NB4 (cell line): ENCODE measurements around the gene TOX3.

Experiments used
- DNase-seq: peaks from one replicate; pipeline ENCODE4 v3.0.0; 2010; ENCODE audit warnings: low read depth
- H3K4me3 ChIP-seq: one replicate; pipeline ENCODE4 v1.5.1; 2011; ENCODE audit warnings: mild to moderate bottlenecking, low read depth, low read length, moderate library complexity
- MAX ChIP-seq: IDR thresholded peaks from 2 replicates; pipeline ENCODE4 v1.6.1; 2011; ENCODE audit warnings: low read depth, low read length
- MYC ChIP-seq: IDR thresholded peaks from 2 replicates; pipeline ENCODE4 v1.6.1; 2011; ENCODE audit warnings: low read depth, low read length
- POLR2A ChIP-seq: IDR thresholded peaks from 2 replicates; pipeline ENCODE4 v1.6.1; 2011; ENCODE audit warnings: mild to moderate bottlenecking; ENCODE audit not compliant: insufficient read length; ENCODE audit errors: extremely low read depth
- TF ChIP-seq, protein P1 (sequence below): IDR thresholded peaks from one replicate; pipeline ENCODE4 v1.5.1; 2012; ENCODE audit warnings: low read depth, low read length

Gene TOX3

DNA sequence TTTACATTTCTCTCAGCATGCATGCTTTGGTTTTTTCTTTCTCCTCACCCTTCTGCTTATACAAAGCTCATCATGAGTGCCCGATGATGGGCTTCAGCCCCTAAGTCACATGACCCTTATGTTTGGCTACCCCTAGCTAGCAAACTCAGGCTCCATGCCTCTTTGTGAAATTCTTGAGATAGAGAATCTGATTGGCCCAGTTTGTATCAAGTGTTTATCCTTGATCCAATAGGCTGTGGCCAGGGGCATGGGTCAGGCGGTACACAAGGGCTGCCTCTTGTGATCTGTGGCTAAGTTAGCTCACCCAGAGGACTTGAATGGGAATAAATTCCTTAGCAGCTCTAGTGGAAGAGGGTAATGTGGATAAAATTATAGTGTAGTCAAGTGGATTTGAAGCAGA lies 11.5 kb upstream of the TOX3 start:
- DNase-seq = no peak
- TF ChIP-seq POLR2A (no peak), MAX (no peak)
- H3K4me3 ChIP-seq = no peak overlapping the region

GRCh38 chr16:52557236-52557635 lies 10.3 kb upstream of the TOX3 start:
- no peak overlapping the region for H3K4me3 ChIP-seq
- no peak for DNase-seq
- TF ChIP-seq POLR2A (no peak), MAX (no peak), MYC (no peak)
- TF ChIP-seq, protein P1, sequence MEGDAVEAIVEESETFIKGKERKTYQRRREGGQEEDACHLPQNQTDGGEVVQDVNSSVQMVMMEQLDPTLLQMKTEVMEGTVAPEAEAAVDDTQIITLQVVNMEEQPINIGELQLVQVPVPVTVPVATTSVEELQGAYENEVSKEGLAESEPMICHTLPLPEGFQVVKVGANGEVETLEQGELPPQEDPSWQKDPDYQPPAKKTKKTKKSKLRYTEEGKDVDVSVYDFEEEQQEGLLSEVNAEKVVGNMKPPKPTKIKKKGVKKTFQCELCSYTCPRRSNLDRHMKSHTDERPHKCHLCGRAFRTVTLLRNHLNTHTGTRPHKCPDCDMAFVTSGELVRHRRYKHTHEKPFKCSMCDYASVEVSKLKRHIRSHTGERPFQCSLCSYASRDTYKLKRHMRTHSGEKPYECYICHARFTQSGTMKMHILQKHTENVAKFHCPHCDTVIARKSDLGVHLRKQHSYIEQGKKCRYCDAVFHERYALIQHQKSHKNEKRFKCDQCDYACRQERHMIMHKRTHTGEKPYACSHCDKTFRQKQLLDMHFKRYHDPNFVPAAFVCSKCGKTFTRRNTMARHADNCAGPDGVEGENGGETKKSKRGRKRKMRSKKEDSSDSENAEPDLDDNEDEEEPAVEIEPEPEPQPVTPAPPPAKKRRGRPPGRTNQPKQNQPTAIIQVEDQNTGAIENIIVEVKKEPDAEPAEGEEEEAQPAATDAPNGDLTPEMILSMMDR = no peak

- TF ChIP-seq, protein P1 = no peak
- no peak for TF ChIP-seq POLR2A
- TF ChIP-seq MYC = no peak
- TF ChIP-seq MAX = no peak
- H3K4me3 ChIP-seq = no peak overlapping the region
- no peak for DNase-seq
These were observed 9.1 kb upstream of the TOX3 start for GRCh38 chr16:52556083-52556482.

- H3K4me3 ChIP-seq = no peak overlapping the region
- no peak for TF ChIP-seq MAX
- no peak for TF ChIP-seq POLR2A
- TF ChIP-seq MYC = no peak
- TF ChIP-seq, protein P1 = no peak
- no peak for DNase-seq
These were observed 8.6 kb upstream of the TOX3 start for GRCh38 chr16:52555572-52555971.

DNA sequence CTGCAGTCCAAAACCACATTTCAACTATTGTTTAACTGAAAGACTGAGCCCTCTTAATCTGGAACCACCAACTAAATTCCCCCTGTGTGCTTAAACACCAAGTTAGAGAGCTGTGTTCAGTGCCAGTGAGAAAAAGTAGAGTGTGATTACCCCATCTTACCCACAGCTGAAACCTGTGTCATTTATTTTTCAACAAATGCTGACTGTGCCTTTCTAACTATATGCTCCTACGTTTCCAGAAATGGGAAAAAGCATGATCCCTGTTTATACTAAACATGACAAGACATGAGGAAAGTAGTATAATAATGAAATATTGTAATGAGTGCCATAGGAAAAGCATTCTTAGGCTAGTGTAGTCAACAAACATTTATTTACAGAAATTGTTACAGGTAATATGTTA lies 7.4 kb upstream of the TOX3 start:
- TF ChIP-seq MYC (no peak), MAX (no peak), POLR2A (no peak)
- TF ChIP-seq, protein P1 = no peak
- DNase-seq = no peak
- H3K4me3 ChIP-seq = no peak overlapping the region

GRCh38 chr16:52553322-52553721 lies 6.4 kb upstream of the TOX3 start:
- TF ChIP-seq POLR2A (no peak), MAX (no peak)
- TF ChIP-seq, protein P1 = peak; percentile 16
- no peak for DNase-seq
- H3K4me3 ChIP-seq = no peak overlapping the region
